H1 (cell line): Measurements from ENCODE around the gene PDE5A. TPM values are rescaled to one million over a fixed set of nuclear protein-coding genes. Genes with fewer than 3 reads are reported as not detected.

Source experiments
- CTCF ChIA-PET: fragments of 300-600 bp; sonication (Branson Sonifier 250); formaldehyde crosslinking; loops from one replicate; lab custom pipeline; 2021; ENCODE audit not compliant: partially characterized antibody; lab: Charles Lee
- POLR2A ChIA-PET: fragments of 300-600 bp; sonication (Branson Sonifier 250); formaldehyde crosslinking; loops from one replicate; lab custom pipeline; 2021; ENCODE audit warnings: inconsistent platforms; ENCODE audit not compliant: partially characterized antibody; lab: Charles Lee
- DNase-seq, 2 experiments: peaks; one replicate each; pipeline versions ENCODE4 v3.0.0 to v3.0.0-alpha.2; 2010 to 2022; ENCODE audit warnings: low spot score in 2 of 2, low read depth in 1 of 2, mixed read lengths in 1 of 2
- FAIRE-seq: peaks from 2 replicates; lab custom pipeline; 2011; peaks lifted over from hg19 to GRCh38; lab: Jason Lieb, UNC
- H2AFZ ChIP-seq: 2 replicates; pipeline ENCODE4 v1.8.1; 2012; ENCODE audit warnings: low read length, inconsistent platforms
- H2AK5ac ChIP-seq: 2 replicates; pipeline ENCODE4 v1.6.1; 2013; ENCODE audit warnings: low read depth, low read length
- H2BK120ac ChIP-seq: replicated peaks from 2 replicates; pipeline ENCODE3; 2013; ENCODE audit warnings: low read depth, low read length, inconsistent platforms
- H2BK12ac ChIP-seq: 2 replicates; pipeline ENCODE4 v1.6.1; 2013; ENCODE audit warnings: low read depth, low read length
- H2BK15ac ChIP-seq: 2 replicates; pipeline ENCODE4 v1.6.1; 2013; ENCODE audit warnings: low read length
- H2BK20ac ChIP-seq: 2 replicates; pipeline ENCODE4 v1.6.1; 2013; ENCODE audit warnings: low read length
- H2BK5ac ChIP-seq: 2 replicates; pipeline ENCODE4 v1.6.1; 2013; ENCODE audit warnings: low read depth, low read length
- H3K14ac ChIP-seq: 2 replicates; pipeline ENCODE4 v1.6.1; 2013; ENCODE audit warnings: inconsistent platforms; ENCODE audit not compliant: insufficient read length
- H3K18ac ChIP-seq: 2 replicates; pipeline ENCODE4 v1.6.1; 2013; ENCODE audit warnings: low read length; ENCODE audit errors: extremely low read depth
- H3K23ac ChIP-seq: 2 replicates; pipeline ENCODE4 v1.6.1; 2013; ENCODE audit warnings: inconsistent platforms; ENCODE audit not compliant: insufficient read length
- H3K23me2 ChIP-seq: 2 replicates; pipeline ENCODE4 v1.6.1; 2013; ENCODE audit warnings: low read depth, low read length
- H3K27ac ChIP-seq: 2 replicates; pipeline ENCODE4 v1.6.1; 2011; ENCODE audit warnings: low read depth, low read length, inconsistent platforms
- H3K27me3 ChIP-seq, 4 experiments: replicated peaks in 1 of 4; 1 replicate in 1 of 4; 2 replicates in 3 of 4; pipeline versions ENCODE4 v1.6.1 to v1.8.1; 2011 to 2013; ENCODE audit warnings: low read length in 3 of 4, mild to moderate bottlenecking in 3 of 4, inconsistent platforms in 2 of 4, mixed read lengths in 2 of 4, moderate library complexity in 1 of 4; ENCODE audit not compliant: control insufficient read depth in 3 of 4, insufficient read depth in 3 of 4; ENCODE audit errors: extremely low read depth in 1 of 4
- H3K36me3 ChIP-seq, 4 experiments: 2 replicates each; pipeline versions ENCODE4 v1.6.1 to v1.8.1; 2011 to 2013; ENCODE audit warnings: mild to moderate bottlenecking in 4 of 4, low read length in 3 of 4, moderate library complexity in 2 of 4, control low read depth in 1 of 4, inconsistent platforms in 1 of 4; ENCODE audit not compliant: insufficient read depth in 4 of 4, control insufficient read depth in 2 of 4
- H3K4ac ChIP-seq: replicated peaks from 2 replicates; pipeline ENCODE3; 2013; ENCODE audit warnings: low read length, low read depth, mixed read lengths, inconsistent platforms; ENCODE audit not compliant: insufficient read length
- H3K4me1 ChIP-seq, 4 experiments: replicated peaks in 1 of 4; 1 replicate in 1 of 4; 2 replicates in 3 of 4; pipeline versions ENCODE4 v1.6.1 to v1.8.1; 2011 to 2013; ENCODE audit warnings: low read length in 3 of 4, inconsistent platforms in 2 of 4, mixed read lengths in 1 of 4; ENCODE audit not compliant: insufficient read depth in 4 of 4, control insufficient read depth in 3 of 4
- H3K4me2 ChIP-seq, 2 experiments: 2 replicates each; pipeline versions ENCODE4 v1.6.1 to v1.8.1; 2011 to 2013; ENCODE audit warnings: low read depth in 2 of 2, low read length in 2 of 2, control low read depth in 1 of 2, inconsistent platforms in 1 of 2, mild to moderate bottlenecking in 1 of 2; ENCODE audit not compliant: insufficient read depth in 1 of 2
- H3K4me3 ChIP-seq, 4 experiments: fragments of 200-600, 300-600 bp in 1 of 4; sonication (generic), shearing (Covaris generic), sonication (Bioruptor Twin) in 1 of 4; 2 replicates each; pipeline versions ENCODE4 v1.5.1 to v1.8.1; 2011 to 2016; ENCODE audit warnings: low read length in 4 of 4, low read depth in 3 of 4, control low read depth in 2 of 4, inconsistent platforms in 2 of 4, mild to moderate bottlenecking in 2 of 4, mixed read lengths in 1 of 4, moderate library complexity in 1 of 4; ENCODE audit not compliant: insufficient read depth in 2 of 4; ENCODE audit errors: extremely low read depth in 1 of 4
- H3K56ac ChIP-seq: replicated peaks from 2 replicates; pipeline ENCODE3; 2013; ENCODE audit warnings: low read depth, mild to moderate bottlenecking, mixed read lengths, low read length, inconsistent platforms; ENCODE audit not compliant: insufficient read length
- H3K79me1 ChIP-seq: 2 replicates; pipeline ENCODE4 v1.6.1; 2013; ENCODE audit warnings: low read depth, low read length, control low read depth
- H3K79me2 ChIP-seq, 2 experiments: 2 replicates each; pipeline versions ENCODE4 v1.6.1 to v1.8.1; 2012 to 2013; ENCODE audit warnings: low read length in 2 of 2, mild to moderate bottlenecking in 2 of 2, inconsistent platforms in 1 of 2; ENCODE audit not compliant: insufficient read depth in 2 of 2, control insufficient read depth in 1 of 2
- H3K9ac ChIP-seq, 4 experiments: replicated peaks in 1 of 4; 1 replicate in 1 of 4; 2 replicates in 3 of 4; pipeline versions ENCODE4 v1.6.1 to v1.8.1; 2011 to 2013; ENCODE audit warnings: low read depth in 3 of 4, low read length in 3 of 4, control low read depth in 2 of 4, mild to moderate bottlenecking in 2 of 4, moderate library complexity in 2 of 4, inconsistent platforms in 1 of 4; ENCODE audit errors: extremely low read depth in 1 of 4
- H3K9me3 ChIP-seq, 2 experiments: 2 replicates each; pipeline versions ENCODE4 v1.6.1 to v1.8.1; 2012 to 2013; ENCODE audit warnings: mild to moderate bottlenecking in 2 of 2, moderate library complexity in 2 of 2, control low read depth in 1 of 2, inconsistent platforms in 1 of 2, low read depth in 1 of 2, low read length in 1 of 2, mixed read lengths in 1 of 2; ENCODE audit not compliant: insufficient read depth in 2 of 2
- H4K20me1 ChIP-seq, 2 experiments: replicated peaks in 1 of 2; 2 replicates each; pipeline versions ENCODE3 to v1.8.1; 2011 to 2013; ENCODE audit warnings: inconsistent platforms in 2 of 2, low read length in 2 of 2, mild to moderate bottlenecking in 1 of 2; ENCODE audit not compliant: insufficient read depth in 2 of 2, control insufficient read depth in 1 of 2
- H4K5ac ChIP-seq: 2 replicates; pipeline ENCODE4 v1.6.1; 2013; ENCODE audit warnings: low read length, low read depth, mixed read lengths, inconsistent platforms; ENCODE audit not compliant: insufficient read length
- H4K8ac ChIP-seq: 2 replicates; pipeline ENCODE4 v1.8.0; 2013; ENCODE audit warnings: mild to moderate bottlenecking, moderate library complexity, low read length, inconsistent platforms; ENCODE audit not compliant: insufficient read depth; ENCODE audit errors: extremely low read depth
- H4K91ac ChIP-seq: replicated peaks from 2 replicates; pipeline ENCODE3; 2013; ENCODE audit warnings: low read length, mixed read lengths, inconsistent platforms; ENCODE audit not compliant: insufficient read length
- CHD7 ChIP-seq: fragments of 300-600 bp; sonication (generic); IDR thresholded peaks from 2 replicates; pipeline ENCODE4 v1.7.1; 2012; ENCODE audit warnings: low read length, moderate library complexity, mild to moderate bottlenecking, inconsistent platforms; ENCODE audit not compliant: insufficient replicate concordance
- POLR2AphosphoS5 ChIP-seq: IDR thresholded peaks from 2 replicates; pipeline ENCODE4 v1.6.1; 2011; ENCODE audit warnings: low read depth, low read length
- polyA plus RNA-seq, 7 experiments: library from polyadenylated mRNA; depleted of rRNA in 3 of 7; stranded (reverse) in 5 of 7; unstranded in 2 of 7; fragments of >200 nt in 5 of 7; fragments of 200-250 nt in 2 of 7; gene quantifications; 1 replicate in 5 of 7; 2 replicates in 1 of 7; 4 replicates in 1 of 7; pipeline versions ENCODE4 v1.2.1 to v1.2.3, GENCODE V29; 2011 to 2013; ENCODE audit warnings: missing spikeins in 2 of 7, mixed read lengths in 2 of 7
- total RNA-seq: library from RNA; stranded (reverse); fragmentation: NEBNext Ultra II Directional; extraction: Animal tissue kit (Norgen Biotek cat#: 25700); gene quantifications from 2 replicates; pipeline ENCODE4 v1.2.1, GENCODE V29; 2021

The PDE5A gene
- total and polyA plus RNA-seq, 2 of the 8 experiments (the other 6 are each of a cell fraction or from before 2014, with no cell fraction given): 5.6 to 32.4 TPM

DNA sequence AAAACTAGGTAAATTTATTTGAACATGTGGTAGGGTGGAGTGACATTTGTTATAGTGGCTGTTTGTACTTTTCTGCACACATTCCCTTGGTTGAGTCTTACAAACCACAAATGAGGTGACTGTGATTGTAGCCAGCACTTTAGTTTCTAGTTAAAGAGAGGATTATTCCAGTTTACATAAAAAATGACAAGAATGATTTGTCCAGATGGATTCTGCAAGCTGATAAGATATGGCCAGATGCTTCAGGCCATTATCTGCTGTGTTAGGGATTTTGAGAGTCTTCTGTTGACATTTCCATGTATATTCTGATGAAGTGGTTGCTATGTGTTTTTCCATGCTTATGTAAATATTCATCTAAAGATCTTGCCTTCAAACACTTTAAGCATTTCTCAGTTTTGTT is 31.0 kb upstream of the PDE5A start:
- Histone ChIP-seq H3K36me3 (no peaks in the 10 kb centered on the region), H2BK12ac (no peak overlapping the region), H2BK120ac (no peak overlapping the region), H2AK5ac (no peak overlapping the region), H3K56ac (no peak overlapping the region), H3K27me3 (no peaks in the 10 kb centered on the region), H3K23ac (no peak overlapping the region), H2BK15ac (no peak overlapping the region), H3K4me2 (no peak overlapping the region), H3K27ac (no peak overlapping the region), H2AFZ (no peak overlapping the region), H4K8ac (no peak overlapping the region), H3K14ac (no peak overlapping the region), H2BK20ac (no peak overlapping the region), H3K4ac (no peak overlapping the region), H3K4me1 (no peaks in the 10 kb centered on the region), H3K9me3 (no peaks in the 10 kb centered on the region), H3K23me2 (no peaks in the 10 kb centered on the region), H2BK5ac (no peak overlapping the region), H3K79me2 (no peaks in the 10 kb centered on the region), H3K18ac (no peak overlapping the region), H3K4me3 (no peak overlapping the region), H4K20me1 (no peaks in the 10 kb centered on the region), H4K5ac (no peak overlapping the region), H3K79me1 (no peaks in the 10 kb centered on the region), H4K91ac (no peak overlapping the region), H3K9ac (no peak overlapping the region)
- FAIRE-seq: no peak
- no peak for DNase-seq
- ChIA-PET CTCF (interaction anchor here (1.0 to 1.7 kb wide), 3 partner anchors 11 to 125 kb away, joined by 3 to 5 read pairs (median 4); partner anchors contain the start of gene PDE5A), POLR2A (no interaction called here)
- TF ChIP-seq CHD7: no peak
- TF ChIP-seq POLR2AphosphoS5: no peak
